DND-41 (cell line): ENCODE measurements around the gene ZC3H4.

Experiments
- ATAC-seq: fragments of 200-7000 bp; cut with Tn5 transposase; 3 replicates; pipeline ENCODE4 v1.9.1; 2021; ENCODE audit warnings: low read depth; ENCODE audit not compliant: insufficient read depth
- DNase-seq: peaks from one replicate; pipeline ENCODE4 v3.0.0-alpha.2; 2020
- H2AFZ ChIP-seq: 2 replicates; pipeline ENCODE4 v1.6.0; 2012; ENCODE audit warnings: low read depth, low read length
- H3K27ac ChIP-seq: 2 replicates; pipeline ENCODE4 v1.5.1; 2012; ENCODE audit warnings: low read length, inconsistent platforms
- H3K27me3 ChIP-seq: fragments of 200-600 bp; sonication (generic); 2 replicates; pipeline ENCODE4 v1.6.0; 2012; ENCODE audit warnings: low read length, mild to moderate bottlenecking, inconsistent platforms; ENCODE audit not compliant: insufficient read depth, poor library complexity
- H3K36me3 ChIP-seq: 2 replicates; pipeline ENCODE4 v1.5.1; 2012; ENCODE audit warnings: low read length, inconsistent platforms; ENCODE audit not compliant: insufficient read depth
- H3K4me1 ChIP-seq: 2 replicates; pipeline ENCODE4 v1.5.1; 2012; ENCODE audit warnings: mild to moderate bottlenecking, low read length; ENCODE audit not compliant: insufficient read depth
- H3K4me2 ChIP-seq: 2 replicates; pipeline ENCODE4 v1.6.0; 2012; ENCODE audit warnings: mild to moderate bottlenecking, moderate library complexity, low read length, inconsistent platforms; ENCODE audit not compliant: insufficient read depth
- H3K4me3 ChIP-seq, 2 experiments: fragments of 200-600 bp in 1 of 2; shearing (Covaris generic) in 1 of 2; 2 replicates each; pipeline ENCODE4 v1.5.1; 2012 to 2016; ENCODE audit warnings: inconsistent platforms in 2 of 2, low read length in 2 of 2, mild to moderate bottlenecking in 2 of 2, low read depth in 1 of 2, moderate library complexity in 1 of 2
- H3K79me2 ChIP-seq: 2 replicates; pipeline ENCODE4 v1.6.0; 2012; ENCODE audit warnings: low read length, inconsistent platforms; ENCODE audit not compliant: insufficient read depth
- H3K9ac ChIP-seq: 2 replicates; pipeline ENCODE4 v1.6.0; 2012; ENCODE audit warnings: low read depth, mild to moderate bottlenecking, inconsistent platforms, low read length, moderate library complexity
- H3K9me3 ChIP-seq: 2 replicates; pipeline ENCODE4 v1.5.1; 2012; ENCODE audit warnings: low read length, moderate library complexity, mild to moderate bottlenecking, inconsistent platforms; ENCODE audit not compliant: insufficient read depth, severe bottlenecking
- H4K20me1 ChIP-seq: 2 replicates; pipeline ENCODE4 v1.6.0; 2012; ENCODE audit warnings: low read length; ENCODE audit not compliant: insufficient read depth
- CTCF ChIP-seq: IDR thresholded peaks from 2 replicates; pipeline ENCODE4 v1.5.1; 2012; ENCODE audit warnings: borderline replicate concordance, low read length, moderate library complexity, mild to moderate bottlenecking; ENCODE audit not compliant: poor library complexity, severe bottlenecking; ENCODE audit errors: extremely low read depth
- EZH2 ChIP-seq: IDR thresholded peaks from 3 replicates; pipeline ENCODE4 v1.6.1; 2012; ENCODE audit warnings: borderline replicate concordance, low read depth, mild to moderate bottlenecking, moderate library complexity, low read length, inconsistent platforms; ENCODE audit not compliant: severe bottlenecking

The ZC3H4 gene

GRCh38 chr19:47027586-47028088 is 85.9 kb downstream of the ZC3H4 start:
- DNase-seq (no peak), ATAC-seq (no peak)
- H4K20me1 ChIP-seq = 0 out of 2 replicates have a peak, but pooled peaks cover 2% of the 10 kb centered on the region
- no peaks in the 10 kb centered on the region for H3K79me2 ChIP-seq
- H3K27me3 ChIP-seq = peaks cover 15% of the 10 kb centered on the region
- no peaks in the 10 kb centered on the region for H3K9me3 ChIP-seq
- H3K4me3 ChIP-seq = no peak overlapping the region
- TF ChIP-seq CTCF = no peak
- no peak for TF ChIP-seq EZH2
- H3K9ac ChIP-seq = no peak overlapping the region
- H3K36me3 ChIP-seq = no peaks in the 10 kb centered on the region
- no peak overlapping the region for H3K27ac ChIP-seq
- no peak overlapping the region for H3K4me2 ChIP-seq
- H2AFZ ChIP-seq = no peak overlapping the region
- H3K4me1 ChIP-seq = 0 out of 2 replicates have a peak, but pooled peaks cover 4% of the 10 kb centered on the region

GRCh38 chr19:47026889-47027288 is 86.7 kb downstream of the ZC3H4 start:
- Histone ChIP-seq H3K4me3 (no peak overlapping the region), H3K4me2 (no peak overlapping the region), H3K9ac (no peak overlapping the region), H3K9me3 (no peaks in the 10 kb centered on the region), H3K4me1 (0 out of 2 replicates have a peak, but pooled peaks cover 4% of the 10 kb centered on the region), H3K27ac (no peak overlapping the region), H3K36me3 (no peaks in the 10 kb centered on the region), H3K27me3 (peaks cover 23% of the 10 kb centered on the region), H2AFZ (no peak overlapping the region), H3K79me2 (no peaks in the 10 kb centered on the region), H4K20me1 (no peaks in the 10 kb centered on the region)
- ATAC-seq = no peak
- no peak for DNase-seq
- TF ChIP-seq CTCF (no peak), EZH2 (no peak)

- Histone ChIP-seq H3K27me3 (peaks cover 24% of the 10 kb centered on the region), H3K79me2 (no peaks in the 10 kb centered on the region), H3K4me1 (0 out of 2 replicates have a peak, but pooled peaks cover 4% of the 10 kb centered on the region)
These were observed 87.4 kb downstream of the ZC3H4 start for GRCh38 chr19:47026156-47026555.

More at GRCh38 chr19:47026156-47026555, 87.4 kb downstream of the ZC3H4 start:
- TF ChIP-seq EZH2 (no peak), CTCF (no peak)
- H3K4me2 ChIP-seq = no peak overlapping the region
- H4K20me1 ChIP-seq = no peaks in the 10 kb centered on the region
- ATAC-seq = no peak
- no peak overlapping the region for H2AFZ ChIP-seq
- DNase-seq = no peak
- no peak overlapping the region for H3K4me3 ChIP-seq
- no peak overlapping the region for H3K27ac ChIP-seq
- no peaks in the 10 kb centered on the region for H3K9me3 ChIP-seq
- H3K9ac ChIP-seq = no peak overlapping the region
- no peaks in the 10 kb centered on the region for H3K36me3 ChIP-seq
